Measurements from ENCODE around the gene MRPL53. TPM values are rescaled to one million over a fixed set of nuclear protein-coding genes. Genes with fewer than 3 reads are reported as not detected.
A peak's percentile ranks its signal among the peaks of the same experiment; 100 is the strongest.
"Not testable (repeated sequence)": the region's sequence is repeated elsewhere in the genome, so short reads cannot be mapped to it uniquely, and the experiment has no call there.

The MRPL53 gene
- total RNA-seq, 1 experiment from 2014 or later: 48.9 TPM

DNA sequence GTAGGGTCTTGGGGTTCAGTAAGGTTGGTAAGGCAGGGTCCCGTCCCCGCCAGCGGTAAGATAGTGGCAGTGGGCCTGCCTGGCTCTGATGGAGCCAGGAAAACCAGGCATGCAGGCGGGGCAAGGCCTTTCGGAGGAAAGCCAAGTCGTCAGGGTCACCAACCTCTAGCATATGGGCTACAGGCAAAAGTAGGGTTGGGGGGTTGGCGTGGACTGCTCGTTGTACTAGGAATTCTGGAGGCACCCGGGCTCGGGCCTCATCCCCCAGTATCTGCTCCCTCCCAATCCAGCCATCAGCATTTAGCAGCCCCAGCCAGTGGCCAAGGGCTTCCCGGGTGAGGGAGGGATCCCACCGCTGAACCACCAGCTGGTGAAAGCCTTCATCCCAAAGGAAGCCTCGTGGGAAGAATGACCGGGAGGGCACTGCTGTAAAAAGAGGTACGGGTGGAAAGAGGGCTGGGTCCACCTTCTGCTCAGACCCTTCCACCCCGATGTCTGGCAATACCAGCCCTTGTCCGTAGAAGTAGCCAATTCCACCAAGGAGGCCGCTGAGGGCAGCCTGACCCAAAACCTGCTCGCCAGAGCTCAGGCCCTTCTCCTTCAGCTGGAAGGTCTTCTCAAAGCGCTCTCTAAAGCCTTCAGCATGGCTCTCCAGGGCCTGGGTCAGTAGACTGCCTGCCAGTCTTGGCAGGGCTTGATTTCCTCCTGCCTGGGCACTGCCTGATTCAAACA is 10.3 kb downstream of the MRPL53 start:
- Histone ChIP-seq H3K9me3 (no peaks in the 10 kb centered on the region), H3K4me3 (no peak overlapping the region), H3K36me3 (peaks cover 18% of the 10 kb centered on the region), H3K27me3 (no peaks in the 10 kb centered on the region)
- DNase-seq: no peak

DNA sequence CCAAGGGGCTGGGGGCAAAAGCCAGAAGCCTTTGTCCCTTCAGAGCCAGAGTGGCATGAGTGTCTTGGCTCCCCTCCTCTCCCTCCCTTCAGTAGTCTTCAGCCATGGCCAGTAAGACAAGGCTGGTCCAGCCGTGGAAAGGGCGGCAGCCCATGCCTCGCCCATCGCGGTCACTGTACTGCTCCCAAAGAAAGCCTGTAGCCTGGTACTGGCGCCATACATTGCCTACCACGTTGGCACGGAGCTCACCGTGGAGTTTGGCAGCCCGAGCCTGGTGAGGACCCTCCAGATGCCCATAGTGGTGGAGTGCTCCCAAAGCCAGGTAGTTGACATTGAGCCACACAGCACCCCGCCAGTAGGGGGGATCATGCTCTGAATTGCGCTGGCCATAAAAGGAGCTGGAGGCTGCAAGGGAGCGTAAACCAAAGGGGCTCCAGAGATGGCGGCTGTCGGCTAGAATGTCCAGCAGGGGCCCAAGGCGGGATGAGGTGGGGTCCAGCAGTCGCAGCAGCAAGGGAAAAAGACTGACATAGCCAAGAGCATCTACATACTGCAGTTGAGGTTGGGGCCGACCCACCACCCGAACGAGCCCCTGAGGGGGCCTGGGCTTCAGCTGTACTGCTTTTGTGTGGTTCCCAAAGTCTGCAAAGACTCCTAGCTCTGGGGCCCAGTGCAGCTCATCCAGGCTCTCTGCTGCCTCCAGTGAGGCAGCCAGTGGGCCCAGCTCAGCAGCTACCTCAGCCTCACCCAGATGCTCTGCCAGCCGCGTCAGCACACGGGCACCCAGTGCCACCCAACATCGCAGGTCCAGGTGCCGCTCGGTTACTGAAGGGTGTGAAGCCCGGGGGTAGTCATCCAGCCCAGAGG is 11.1 kb downstream of the MRPL53 start:
- H3K27me3 ChIP-seq: no peaks in the 10 kb centered on the region
- DNase-seq: no peak
- H3K9me3 ChIP-seq: no peaks in the 10 kb centered on the region
- H3K4me3 ChIP-seq: no peak overlapping the region
- peaks cover 22% of the 10 kb centered on the region for H3K36me3 ChIP-seq

DNA sequence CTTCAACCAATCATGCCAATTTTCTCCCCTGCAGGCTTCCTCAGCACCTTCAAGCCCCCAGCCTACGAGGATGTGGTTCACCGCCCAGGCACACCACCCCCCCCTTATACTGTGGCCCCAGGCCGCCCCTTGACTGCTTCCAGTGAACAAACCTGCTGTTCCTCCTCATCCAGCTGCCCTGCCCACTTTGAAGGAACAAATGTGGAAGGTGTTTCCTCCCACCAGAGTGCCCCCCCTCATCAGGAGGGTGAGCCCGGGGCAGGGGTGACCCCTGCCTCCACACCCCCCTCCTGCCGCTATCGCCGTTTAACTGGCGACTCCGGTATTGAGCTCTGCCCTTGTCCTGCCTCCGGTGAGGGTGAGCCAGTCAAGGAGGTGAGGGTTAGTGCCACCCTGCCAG is 12.3 kb downstream of the MRPL53 start:
- not testable (repeated sequence) for H3K4me3 ChIP-seq, DNase-seq, H3K27me3 ChIP-seq, H3K9me3 ChIP-seq
- H3K36me3 ChIP-seq: peaks cover 27% of the 10 kb centered on the region

DNA sequence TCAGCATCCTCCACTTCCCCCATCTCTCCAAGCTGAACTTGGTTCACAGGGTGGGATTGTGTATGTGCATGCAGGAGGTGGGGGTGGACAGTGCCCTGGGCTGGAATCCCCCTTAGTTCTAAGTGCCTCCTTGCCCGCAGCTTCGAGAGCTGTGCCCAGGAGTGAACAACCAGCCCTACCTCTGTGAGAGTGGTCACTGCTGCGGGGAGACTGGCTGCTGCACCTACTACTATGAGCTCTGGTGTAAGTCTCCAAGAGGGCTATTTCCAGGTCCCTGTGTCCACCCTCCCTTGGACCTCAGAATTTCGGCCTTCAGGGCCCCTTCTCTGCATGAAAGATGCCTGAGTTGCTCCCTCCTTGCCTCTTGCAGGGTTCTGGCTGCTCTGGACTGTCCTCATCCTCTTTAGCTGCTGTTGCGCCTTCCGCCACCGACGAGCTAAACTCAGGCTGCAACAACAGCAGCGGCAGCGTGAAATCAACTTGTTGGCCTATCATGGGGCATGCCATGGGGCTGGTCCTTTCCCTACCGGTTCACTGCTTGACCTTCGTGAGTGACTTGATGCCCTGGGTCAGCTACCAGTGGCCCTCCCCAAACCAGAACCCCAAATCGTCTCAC is 12.9 kb downstream of the MRPL53 start:
- Histone ChIP-seq H3K36me3 (peaks cover 27% of the 10 kb centered on the region), H3K4me3 (peak overlapping the region; percentile 72; the same call in 1 of the 2 replicates)
- H3K27me3 ChIP-seq, H3K9me3 ChIP-seq, DNase-seq: not testable (repeated sequence)

DNA sequence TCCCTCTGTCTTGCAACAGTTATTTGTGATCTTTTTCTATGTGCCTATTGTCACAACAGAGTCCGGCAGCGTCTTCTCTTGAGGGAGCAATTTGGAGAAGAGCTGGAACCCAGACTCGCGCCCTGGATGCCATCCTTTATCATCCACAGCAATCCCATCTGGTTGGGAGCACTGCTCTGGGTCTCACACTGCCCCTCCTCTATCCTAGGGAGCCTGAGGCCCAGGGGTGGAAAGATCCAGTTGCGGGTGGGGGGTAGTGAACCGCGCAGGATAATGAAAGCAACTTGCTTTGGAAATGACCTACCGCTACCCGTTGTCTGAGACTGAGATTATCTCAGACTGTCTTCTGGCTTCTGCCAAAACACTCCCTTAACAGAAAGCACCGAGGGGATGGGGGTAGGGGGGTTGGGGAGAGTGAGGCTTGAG is 13.5 kb downstream of the MRPL53 start:
- H3K27me3 ChIP-seq: no peaks in the 10 kb centered on the region
- DNase-seq: no peak
- H3K9me3 ChIP-seq: no peaks in the 10 kb centered on the region
- peak overlapping the region; percentile 72 for H3K4me3 ChIP-seq
- peaks cover 27% of the 10 kb centered on the region for H3K36me3 ChIP-seq

DNA sequence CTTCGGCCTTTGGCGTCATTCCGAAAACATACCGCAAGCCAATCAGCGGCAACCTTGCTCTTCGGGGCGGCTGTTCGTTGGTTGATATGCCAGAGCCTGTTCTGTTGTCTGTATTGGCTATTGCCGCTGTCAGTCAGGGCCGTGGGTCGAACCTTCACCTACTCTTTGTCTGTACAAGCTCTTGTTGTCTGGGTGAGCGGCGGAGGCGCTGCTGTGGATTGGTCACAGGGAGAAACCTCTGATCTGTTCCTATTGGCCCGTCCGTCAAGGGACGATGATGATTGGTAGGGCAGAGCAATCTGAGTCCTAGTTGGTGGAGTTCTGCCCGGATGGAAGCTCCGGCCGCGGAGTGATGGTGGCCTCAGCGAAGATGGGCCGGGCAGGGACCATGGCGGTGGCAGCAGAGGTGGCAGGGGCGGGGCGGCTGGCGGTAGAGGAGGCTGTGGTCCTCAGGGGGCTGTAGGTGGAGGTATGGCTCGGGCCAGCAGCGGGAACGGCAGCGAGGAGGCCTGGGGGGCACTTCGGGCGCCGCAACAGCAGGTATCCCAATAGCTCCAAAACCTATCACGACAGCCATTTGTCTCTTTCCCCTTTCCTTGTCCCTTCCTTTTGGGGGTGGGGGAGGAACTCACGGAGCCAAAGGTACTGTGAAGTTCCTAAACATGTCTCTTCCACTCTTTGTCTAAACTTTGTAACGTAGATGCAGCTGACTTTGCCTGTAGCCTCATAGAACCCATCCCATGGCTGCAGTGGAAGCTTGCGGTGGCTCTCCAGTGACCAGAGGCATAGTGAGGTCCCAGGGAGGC is 14.1 kb downstream of the MRPL53 start, which contains the start of gene WBP1:
TSS of gene WBP1 (plus strand) at position 307 of the 806 bp plus-strand sequence. CDS start at position 472, 165 bp downstream.
- DNase-seq: peak; percentile 100
- Histone ChIP-seq H3K36me3 (peaks cover 27% of the 10 kb centered on the region), H3K4me3 (peak within 1 kb of the TSS; percentile 72), H3K9me3 (no peaks in the 10 kb centered on the region), H3K27me3 (no peaks in the 10 kb centered on the region)

DNA sequence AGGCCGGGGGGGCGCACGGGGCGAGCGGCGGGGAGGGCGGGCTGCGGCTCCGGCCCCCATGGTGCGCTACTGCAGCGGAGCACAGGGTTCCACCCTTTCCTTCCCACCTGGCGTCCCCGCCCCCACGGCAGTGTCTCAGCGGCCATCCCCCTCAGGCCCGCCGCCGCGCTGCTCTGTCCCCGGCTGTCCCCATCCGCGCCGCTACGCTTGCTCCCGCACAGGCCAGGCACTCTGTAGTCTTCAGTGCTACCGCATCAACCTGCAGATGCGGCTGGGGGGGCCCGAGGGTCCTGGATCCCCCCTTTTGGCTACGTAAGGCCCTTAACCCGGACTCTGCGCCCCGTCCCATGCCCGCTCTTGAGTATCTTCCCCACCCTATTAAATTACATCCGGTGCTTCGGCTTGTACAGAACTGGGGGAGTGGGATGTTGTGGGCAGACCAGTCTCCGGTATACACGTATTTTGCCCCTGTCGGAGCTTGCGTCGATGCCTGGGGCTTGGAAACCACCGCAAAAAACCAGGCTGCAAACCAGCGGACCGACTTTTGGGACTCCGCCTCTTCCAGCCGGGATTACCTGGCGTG is 14.8 kb downstream of the MRPL53 start:
- Histone ChIP-seq H3K9me3 (no peaks in the 10 kb centered on the region), H3K36me3 (peaks cover 20% of the 10 kb centered on the region), H3K4me3 (peak overlapping the region; percentile 72), H3K27me3 (no peaks in the 10 kb centered on the region)
- peak; percentile 33 for DNase-seq

DNA sequence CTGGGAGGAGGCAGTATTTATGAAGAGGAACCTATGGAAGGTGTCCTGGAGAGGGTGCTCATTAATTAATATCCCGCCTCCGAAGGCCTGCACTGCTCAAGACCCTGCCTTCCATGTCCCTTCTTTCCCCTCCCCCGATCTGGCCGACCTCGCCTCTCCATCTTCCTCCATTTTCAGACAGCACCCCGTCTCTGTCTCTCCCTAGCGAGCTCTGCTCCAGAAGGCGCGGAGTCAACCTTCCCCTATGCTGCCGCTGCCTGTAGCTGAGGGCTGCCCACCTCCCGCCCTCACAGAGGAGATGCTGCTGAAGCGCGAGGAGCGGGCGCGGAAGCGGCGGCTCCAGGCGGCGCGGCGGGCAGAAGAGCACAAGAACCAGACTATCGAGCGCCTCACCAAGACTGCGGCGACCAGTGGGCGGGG is 15.3 kb downstream of the MRPL53 start:
- H3K27me3 ChIP-seq: no peaks in the 10 kb centered on the region
- peak overlapping the region; percentile 72; the same call in 1 of the 2 replicates for H3K4me3 ChIP-seq
- H3K9me3 ChIP-seq: no peaks in the 10 kb centered on the region
- DNase-seq: no peak
- H3K36me3 ChIP-seq: peaks cover 15% of the 10 kb centered on the region

DNA sequence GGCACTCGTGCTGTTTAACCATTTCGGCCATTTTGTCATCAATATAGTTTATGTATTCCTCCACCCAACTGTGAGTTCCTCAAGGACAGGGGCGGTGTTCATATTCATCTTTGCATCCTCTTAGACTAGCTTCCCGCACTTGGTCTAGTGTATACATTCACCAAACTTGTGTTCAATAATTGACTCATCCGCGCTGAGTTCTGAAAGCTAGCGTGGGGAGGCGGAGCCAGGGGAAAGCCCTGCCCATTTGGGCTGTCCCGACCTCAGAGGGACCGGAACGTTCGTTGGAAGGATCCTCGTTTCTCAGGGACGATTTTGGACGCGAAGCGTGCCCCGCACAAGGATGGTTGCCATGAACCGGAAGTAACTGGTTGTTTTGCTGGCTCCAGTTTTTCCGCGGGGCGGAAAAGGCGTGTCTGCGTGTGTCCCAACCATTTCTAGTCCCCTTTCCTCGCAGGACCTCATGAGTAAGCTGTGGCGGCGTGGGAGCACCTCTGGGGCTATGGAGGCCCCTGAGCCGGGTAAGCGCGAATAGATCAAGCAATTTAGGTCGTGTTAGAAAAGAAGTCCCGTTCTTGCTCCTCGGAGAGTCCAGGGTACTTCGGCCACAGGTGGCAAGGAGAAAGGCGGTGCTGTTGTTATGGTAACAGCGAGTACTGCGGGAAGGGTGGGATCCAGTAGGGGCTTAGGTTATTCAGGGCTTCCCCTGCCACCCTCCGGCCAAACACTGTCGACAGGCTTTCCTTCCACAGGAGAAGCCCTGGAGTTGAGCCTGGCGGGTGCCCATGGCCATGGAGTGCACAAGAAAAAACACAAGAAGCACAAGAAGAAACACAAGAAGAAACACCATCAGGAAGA is 17.6 kb downstream of the MRPL53 start, which contains the start of gene INO80B:
TSS of gene INO80B (plus strand) at position 434 of the 858 bp plus-strand sequence. CDS start at position 464, 30 bp downstream.
- Histone ChIP-seq H3K36me3 (peaks cover 9% of the 10 kb centered on the region), H3K9me3 (no peaks in the 10 kb centered on the region), H3K4me3 (peak within 1 kb of the TSS; percentile 67), H3K27me3 (no peaks in the 10 kb centered on the region)
- DNase-seq: peak; percentile 91

DNA sequence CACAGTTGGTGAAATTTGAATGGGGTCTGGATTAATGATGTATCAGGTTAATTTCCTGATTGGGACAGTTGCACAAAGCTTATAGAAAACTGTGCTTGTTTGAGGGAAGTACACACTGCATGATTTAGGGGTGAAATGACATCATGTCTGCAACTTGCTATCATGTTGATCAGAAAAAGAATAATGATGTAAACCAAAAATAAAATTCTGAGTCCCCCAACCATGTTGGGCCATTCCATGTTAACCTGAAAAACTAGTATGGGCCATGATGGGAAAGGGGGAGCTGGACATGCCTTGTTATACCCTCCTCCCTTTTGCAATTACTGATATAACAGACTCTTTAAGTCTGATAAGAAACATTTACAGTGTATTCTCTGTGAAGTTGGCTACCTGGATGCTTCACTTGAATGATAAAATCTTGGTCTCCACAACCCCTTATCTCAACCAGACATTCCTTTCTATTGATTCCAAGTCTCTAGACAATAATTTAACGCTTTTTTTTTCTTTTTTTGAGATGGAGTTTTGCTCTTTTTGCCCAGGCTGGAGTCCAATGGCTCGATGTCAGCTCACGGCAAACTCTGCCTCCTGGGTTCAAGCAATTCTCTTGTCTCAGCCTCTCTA is 21.8 kb downstream of the MRPL53 start:
- Histone ChIP-seq H3K9me3 (no peaks in the 10 kb centered on the region), H3K27me3 (no peaks in the 10 kb centered on the region), H3K4me3 (no peak overlapping the region), H3K36me3 (no peaks in the 10 kb centered on the region)
- no peak for DNase-seq

DNA sequence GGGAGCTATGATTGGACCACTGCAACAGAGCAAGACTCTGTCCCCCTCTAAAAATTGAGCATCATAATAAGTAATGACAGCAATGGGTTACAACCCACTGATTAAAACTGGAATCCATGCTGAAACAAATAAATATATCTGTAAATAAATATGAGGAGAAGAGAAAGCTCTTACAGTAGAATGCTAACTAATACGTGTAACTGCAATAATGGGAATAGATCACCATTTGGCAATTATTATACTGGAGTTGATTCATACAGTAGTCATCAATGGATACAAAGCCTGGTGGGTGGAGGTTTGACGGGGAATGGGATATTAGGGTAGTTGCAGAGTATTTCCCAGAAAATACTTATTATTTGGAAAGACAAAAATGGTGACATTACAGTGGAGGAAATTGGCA is 23.7 kb downstream of the MRPL53 start:
- DNase-seq: no peak
- Histone ChIP-seq H3K9me3 (no peaks in the 10 kb centered on the region), H3K4me3 (no peak overlapping the region), H3K27me3 (no peaks in the 10 kb centered on the region), H3K36me3 (no peaks in the 10 kb centered on the region)

DNA sequence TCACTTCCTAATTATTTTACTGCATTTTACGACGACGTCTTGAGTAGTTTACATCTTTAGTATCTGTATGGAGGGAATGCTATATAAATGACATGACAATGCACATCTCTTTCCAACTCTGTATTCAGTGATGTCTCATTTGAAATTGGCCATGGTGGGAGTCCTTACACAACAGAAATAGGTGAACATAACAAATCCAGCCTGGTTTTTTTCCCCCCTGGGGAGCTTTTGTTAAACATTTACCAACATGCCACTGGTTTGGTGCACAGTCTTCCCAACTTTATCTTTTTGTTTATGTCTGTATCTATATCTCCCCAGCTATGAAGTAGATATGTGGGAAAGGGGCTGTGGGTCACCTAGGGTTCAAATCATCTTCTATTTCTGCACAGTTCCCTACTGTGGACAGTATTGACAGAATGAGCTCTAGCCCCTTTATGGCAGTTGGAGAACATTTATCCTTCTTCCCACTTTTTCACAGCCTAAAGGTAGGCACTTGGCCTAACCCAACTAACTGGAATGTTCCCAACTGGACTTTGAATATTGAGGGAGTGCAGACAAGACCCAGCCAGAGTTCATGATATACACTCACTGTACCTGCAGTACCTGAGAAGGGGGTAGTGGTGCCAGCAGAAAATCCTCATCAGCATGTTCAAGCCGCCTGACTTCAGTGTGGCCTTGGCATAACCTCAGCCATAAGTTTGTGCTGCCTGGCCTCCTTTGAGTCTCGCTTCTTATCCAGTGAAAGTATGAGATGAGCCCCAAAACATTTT is 25.1 kb downstream of the MRPL53 start:
- no peaks in the 10 kb centered on the region for H3K9me3 ChIP-seq
- no peak for DNase-seq
- no peaks in the 10 kb centered on the region for H3K36me3 ChIP-seq
- H3K4me3 ChIP-seq: no peak overlapping the region
- no peaks in the 10 kb centered on the region for H3K27me3 ChIP-seq

DNA sequence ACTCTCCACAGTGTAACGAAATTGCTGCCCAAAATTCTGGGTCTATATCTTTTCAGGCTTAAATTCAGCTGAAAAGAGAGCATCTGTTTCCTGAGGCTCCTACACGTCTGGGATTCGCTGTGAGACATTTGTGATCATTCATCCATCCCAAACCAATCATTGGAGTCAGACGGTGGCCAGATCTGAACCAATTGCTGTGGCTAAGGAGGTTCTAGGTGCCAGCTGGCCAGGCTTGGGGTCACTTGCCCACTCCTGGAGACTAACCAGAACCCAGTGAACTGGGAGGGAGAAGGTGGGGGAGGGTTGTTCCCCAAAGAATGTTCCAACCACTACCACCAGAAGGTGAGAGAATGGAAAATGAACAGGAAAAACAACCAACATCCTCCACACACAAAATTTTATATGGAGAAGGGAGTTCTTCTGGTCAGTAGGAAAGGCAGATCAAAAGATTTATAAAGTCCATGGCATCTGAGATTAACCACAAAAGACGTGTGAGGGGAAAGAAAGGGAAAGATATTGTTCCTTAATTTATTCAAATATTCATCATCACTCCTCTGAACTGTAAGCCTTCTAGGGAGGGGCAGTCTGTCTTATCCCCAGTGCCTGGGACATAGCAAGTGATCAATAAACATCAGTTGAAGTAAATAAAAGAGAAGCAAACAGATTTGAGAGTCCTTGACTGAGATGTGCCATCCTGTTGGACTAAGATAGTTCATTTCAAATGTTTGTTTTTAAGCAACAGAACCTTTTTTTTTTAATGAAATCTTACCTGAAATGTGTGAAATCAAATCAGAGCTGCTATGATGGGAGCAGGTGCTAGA is 27.8 kb downstream of the MRPL53 start:
- no peak overlapping the region for H3K4me3 ChIP-seq
- DNase-seq: no peak

More for the DNA sequence above, 27.8 kb downstream of the MRPL53 start:
- H3K36me3 ChIP-seq: no peaks in the 10 kb centered on the region
- H3K9me3 ChIP-seq: no peaks in the 10 kb centered on the region
- H3K27me3 ChIP-seq: no peaks in the 10 kb centered on the region

Data from MG63 (cell line).